Skin of body (tissue), 2 donors: ENCODE measurements around the gene RICTOR. TPM values are rescaled to one million over a fixed set of nuclear protein-coding genes. Genes with fewer than 3 reads are reported as not detected.

Experiments
- small RNA-seq: library from RNA; depleted of rRNA; stranded (forward); fragments of <200 nt; gene quantifications from one replicate; pipeline ENCODE3, GENCODE V24; 2014; ENCODE audit warnings: low replicate concordance
- total RNA-seq: library from RNA; depleted of rRNA; stranded (reverse); fragments of >200 nt; gene quantifications from one replicate; pipeline ENCODE4 v1.2.3, GENCODE V29; 2014

Gene RICTOR
- total RNA-seq, 1 donor from 2014 or later, result 55.2 TPM

Small RNA genes within 50 kb of the gene (small RNA-seq; reads per million reads assigned to genes)
- gene AIG1P1, result not detected

Other genes with a start within 250 kb of the RICTOR start
- 19.1 TPM for gene OSMR, start 228.4 kb downstream of the RICTOR start, total RNA-seq
- gene FYB1, start 145.2 kb upstream of the RICTOR start, total RNA-seq, result 6.2 TPM